HEK293 (cell line): ENCODE measurements around the gene WBP11.

Experiments
- CTCF ChIA-PET: fragments of 350-600 bp; formaldehyde crosslinking; extraction: SDS; loops from one replicate; lab custom pipeline; 2021; ENCODE audit warnings: antibody characterized with exemption; lab: Yijun Ruan, JAX
- POLR2A ChIA-PET: fragments of 300-600 bp; formaldehyde crosslinking; extraction: SDS; loops from one replicate; lab custom pipeline; 2020; ENCODE audit warnings: antibody characterized with exemption, inconsistent platforms; lab: Yijun Ruan, JAX
- H3K27ac ChIP-seq: fragments of 200-500 bp; sonication (Bioruptor generic); 2 replicates; pipeline ENCODE4 v1.5.1; 2014; ENCODE audit warnings: low read depth, low read length, control low read depth, inconsistent platforms; ENCODE audit errors: extremely low read depth
- H3K36me3 ChIP-seq, 2 experiments: fragments of 200-500 bp in 1 of 2; sonication (Bioruptor generic) in 1 of 2; 1 replicate in 1 of 2; 2 replicates in 1 of 2; pipeline ENCODE4 v1.5.1; 2014 to 2017; ENCODE audit warnings: inconsistent platforms in 2 of 2, low read length in 2 of 2; ENCODE audit not compliant: control insufficient read depth in 2 of 2, insufficient read depth in 1 of 2
- H3K4me1 ChIP-seq: fragments of 200-500 bp; sonication (Bioruptor generic); 2 replicates; pipeline ENCODE4 v1.5.1; 2014; ENCODE audit warnings: mild to moderate bottlenecking, low read length, inconsistent platforms; ENCODE audit not compliant: control insufficient read depth, insufficient read depth
- H3K4me3 ChIP-seq: 2 replicates; pipeline ENCODE4 v1.5.1; 2011; ENCODE audit warnings: low read depth, mild to moderate bottlenecking, control low read depth, low read length, moderate library complexity
- H3K9me3 ChIP-seq: fragments of 200-500 bp; sonication (Bioruptor generic); 2 replicates; pipeline ENCODE4 v1.5.1; 2014; ENCODE audit warnings: low read depth, low read length, inconsistent platforms; ENCODE audit not compliant: control insufficient read depth, insufficient read depth
- GLI2 ChIP-seq: fragments of 450-650 bp; formaldehyde crosslinking; IDR thresholded peaks from 2 replicates; pipeline ENCODE4; 2017; ENCODE audit warnings: missing biosample characterization, missing genetic modification characterization, low read depth, borderline replicate concordance
- HOXD13 ChIP-seq: sonication (generic); formaldehyde crosslinking; IDR thresholded peaks from 2 replicates; pipeline ENCODE4 v1.8.0; 2022; ENCODE audit warnings: missing genetic modification reagents, borderline replicate concordance
- KLF7 ChIP-seq: fragments of 450-650 bp; formaldehyde crosslinking; IDR thresholded peaks from 2 replicates; pipeline ENCODE4 v1.5.1; 2016; ENCODE audit warnings: missing biosample characterization, missing genetic modification characterization, borderline replicate concordance
- PRDM6 ChIP-seq: fragments of 450-650 bp; formaldehyde crosslinking; IDR thresholded peaks from 2 replicates; pipeline ENCODE4 v1.5.1; 2017; ENCODE audit warnings: missing biosample characterization, missing genetic modification characterization
- WT1 ChIP-seq: fragments of 450-650 bp; formaldehyde crosslinking; IDR thresholded peaks from 2 replicates; pipeline ENCODE4 v1.5.1; 2016; ENCODE audit warnings: missing biosample characterization, missing genetic modification characterization
- ZBTB1 ChIP-seq: fragments of 450-650 bp; formaldehyde crosslinking; IDR thresholded peaks from 2 replicates; pipeline ENCODE4 v1.5.1; 2016; ENCODE audit warnings: missing biosample characterization, missing genetic modification characterization
- ZFP3 ChIP-seq: fragments of 450-650 bp; formaldehyde crosslinking; IDR thresholded peaks from 2 replicates; pipeline ENCODE4 v1.5.1; 2016; ENCODE audit warnings: low read depth, missing biosample characterization, missing genetic modification characterization
- ZNF10 ChIP-seq: fragments of 450-650 bp; formaldehyde crosslinking; IDR thresholded peaks from 2 replicates; pipeline ENCODE4 v1.5.1; 2017; ENCODE audit warnings: missing biosample characterization, missing genetic modification characterization
- ZNF112 ChIP-seq: fragments of 450-650 bp; formaldehyde crosslinking; IDR thresholded peaks from 2 replicates; pipeline ENCODE4 v1.5.0; 2017; ENCODE audit warnings: missing biosample characterization, missing genetic modification characterization
- ZNF202 ChIP-seq: fragments of 450-650 bp; formaldehyde crosslinking; IDR thresholded peaks from 2 replicates; pipeline ENCODE4 v1.5.1; 2016; ENCODE audit warnings: missing biosample characterization, missing genetic modification characterization, borderline replicate concordance
- ZNF280C ChIP-seq: fragments of 450-650 bp; formaldehyde crosslinking; IDR thresholded peaks from 2 replicates; pipeline ENCODE4 v1.5.1; 2016; ENCODE audit warnings: missing biosample characterization, missing genetic modification characterization
- ZNF391 ChIP-seq: fragments of 450-650 bp; formaldehyde crosslinking; IDR thresholded peaks from 2 replicates; pipeline ENCODE4 v1.5.1; 2016; ENCODE audit warnings: low read depth, missing biosample characterization, missing genetic modification characterization, borderline replicate concordance
- ZNF404 ChIP-seq: fragments of 450-650 bp; formaldehyde crosslinking; IDR thresholded peaks from 2 replicates; pipeline ENCODE4 v1.5.1; 2017; ENCODE audit warnings: missing biosample characterization, missing genetic modification characterization
- ZNF610 ChIP-seq: fragments of 450-650 bp; formaldehyde crosslinking; IDR thresholded peaks from 2 replicates; pipeline ENCODE4 v1.5.1; 2016; ENCODE audit warnings: missing biosample characterization, missing genetic modification characterization, borderline replicate concordance
- ZNF623 ChIP-seq: fragments of 450-650 bp; formaldehyde crosslinking; IDR thresholded peaks from 2 replicates; pipeline ENCODE4 v1.5.1; 2016; ENCODE audit warnings: missing biosample characterization, missing genetic modification characterization
- ZNF677 ChIP-seq: fragments of 450-650 bp; IDR thresholded peaks from 2 replicates; pipeline ENCODE4 v1.5.0; 2018; ENCODE audit warnings: missing biosample characterization, mild to moderate bottlenecking, missing genetic modification characterization, moderate library complexity
- ZNF843 ChIP-seq: fragments of 450-650 bp; formaldehyde crosslinking; IDR thresholded peaks from 2 replicates; pipeline ENCODE4 v1.5.1; 2016; ENCODE audit warnings: missing biosample characterization, missing genetic modification characterization

Gene WBP11

GRCh38 chr12:14849661-14850060, 46.4 kb upstream of the WBP11 start (continued):
- TF ChIP-seq ZNF677 (no peak), PRDM6 (tag by site-specific recombination) (no peak), ZNF623 (tag by site-specific recombination) (no peak), ZNF843 (0 out of 2 replicates have a peak, but pooled peaks have one; percentile 28), KLF7 (tag by site-specific recombination) (no peak), ZNF10 (tag by site-specific recombination) (peak; percentile 31; the same call in 1 of the 2 replicates), ZNF202 (tag by site-specific recombination) (no peak), ZNF610 (tag by site-specific recombination) (no peak), ZNF112 (no peak), GLI2 (tag by site-specific recombination) (no peak), WT1 (tag by site-specific recombination) (no peak)

- H3K36me3 ChIP-seq = no peaks in the 10 kb centered on the region
- no peak overlapping the region for H3K27ac ChIP-seq
- ChIA-PET POLR2A (no interaction called here), CTCF (interaction anchor here (0.6 to 6.8 kb wide), 6 partner anchors 36 to 422 kb away, joined by 3 to 86 read pairs (median 6); partner anchors contain the start of genes C12orf60, RERG and WBP11)
- H3K9me3 ChIP-seq = no peaks in the 10 kb centered on the region
- peaks cover 5% of the 10 kb centered on the region; the same call in 1 of the 2 replicates for H3K4me1 ChIP-seq
- no peak overlapping the region for H3K4me3 ChIP-seq
- no peak for TF ChIP-seq PRDM6 (tag by site-specific recombination)
These were observed 43.8 kb upstream of the WBP11 start for GRCh38 chr12:14846876-14847580.

GRCh38 chr12:14846042-14846587, 42.8 kb upstream of the WBP11 start:
- peaks cover 5% of the 10 kb centered on the region; the same call in 1 of the 2 replicates for H3K4me1 ChIP-seq
- no peak overlapping the region for H3K27ac ChIP-seq
- H3K4me3 ChIP-seq = no peak overlapping the region
- no peak for TF ChIP-seq ZNF280C (tag by site-specific recombination)
- TF ChIP-seq ZNF404 (tag by site-specific recombination) = no peak
- no peak for TF ChIP-seq ZFP3
- TF ChIP-seq HOXD13 (CRISPR knock-in tag) = no peak
- no peak for TF ChIP-seq ZBTB1
- TF ChIP-seq ZNF391 = no peak
- no peaks in the 10 kb centered on the region for H3K9me3 ChIP-seq
- CTCF ChIA-PET = interaction anchor here (0.6 to 6.8 kb wide), 16 partner anchors 9 to 669 kb away, joined by 3 to 86 read pairs (median 4); partner anchors contain the start of gene RERG
- POLR2A ChIA-PET = no interaction called here
- H3K36me3 ChIP-seq = no peaks in the 10 kb centered on the region
